Smooth muscle cell (in vitro differentiated cells): ENCODE data around the gene HS6ST1. TPM values are rescaled to one million over a fixed set of nuclear protein-coding genes. Genes with fewer than 3 reads are reported as not detected.

ENCODE experiments used
- polyA plus RNA-seq: library from polyadenylated mRNA; unstranded; fragments of >200 nt; fragmentation: Nextera tagmentation; extraction: Ambion mirVana; gene quantifications from 2 replicates; pipeline ENCODE4 v1.2.1, GENCODE V29; 2016
- small RNA-seq: library from RNA; depleted of rRNA; stranded (forward); fragments of <200 nt; gene quantifications from one replicate; pipeline ENCODE3, GENCODE V24; 2014
- total RNA-seq: library from RNA; depleted of rRNA; stranded (reverse); fragments of >200 nt; gene quantifications from 2 replicates; pipeline ENCODE4 v1.2.3, GENCODE V29; 2014

The HS6ST1 gene
- total and polyA plus RNA-seq, 2 experiments from 2014 or later: 9.3 to 13.0 TPM

Small RNA genes within 50 kb of the gene (small RNA-seq; reads per million reads assigned to genes)
- gene RF00019: not detected

Other genes starting within 250 kb of the HS6ST1 start
- 46.3 and 62.0 TPM in 2 replicates for gene UGGT1, start 227.7 kb downstream of the HS6ST1 start, total RNA-seq
- 7.6 and 14.3 TPM in 2 replicates for gene UGGT1, start 227.7 kb downstream of the HS6ST1 start, polyA plus RNA-seq